ENCODE data around the gene RILPL1. TPM values are rescaled to one million over a fixed set of nuclear protein-coding genes. Genes with fewer than 3 reads are reported as not detected.
A peak's percentile ranks its signal among the peaks of the same experiment; 100 is the strongest.
"Not testable (repeated sequence)": the region's sequence is repeated elsewhere in the genome, so short reads cannot be mapped to it uniquely, and the experiment has no call there.

The RILPL1 gene
- total RNA-seq = 1 to 10 TPM; 3.2 to 7.5 (median 5.3) TPM
- long read RNA-seq = 0 reads

GRCh38 chr12:123533672-123534643, at the start of gene RILPL1:
Gene RILPL1, minus strand, starts transcription at chr12:123533719. Its CDS starts 237 bp downstream, at chr12:123533482.
- Histone ChIP-seq H3K9me3 (no peaks in the 10 kb centered on the region), H3K36me3 (no peaks in the 10 kb centered on the region), H3K27me3 (no peaks in the 10 kb centered on the region), H3K27ac (peak within 1 kb of the TSS; percentile 46 to 54 (median 53)), H3K4me3 (peak within 1 kb of the TSS; percentile 60 to 86 (median 60)), H3K4me1 (peaks cover 0 to 14% (median 6%) of the 10 kb centered on the region in 4 donors)
- TF ChIP-seq CTCF (IDR thresholded peaks at IDR 0.05) (peak in 3 of 4 donors; percentile 24 to 50 (median 25)), POLR2A (IDR thresholded peaks at IDR 0.05) (no peak)
- DNase-seq (peak; percentile 60 to 64 (median 61)), ATAC-seq (peak; percentile 63 to 73 (median 66))
- intact Hi-C loops (cut with DNase I) = no loop called here
- WGBS (ENCODE audit: insufficient coverage, low coverage, low lambda C conversion rate, missing lambda C conversion rate) = no CpG with 5 or more reads among the region's 114 CpGs

GRCh38 chr12:123580772-123581171, 47.3 kb upstream of the RILPL1 start:
- peaks cover 0 to 19% (median 6%) of the 10 kb centered on the region in 4 donors for H3K4me1 ChIP-seq
- H3K36me3 ChIP-seq = no peaks in the 10 kb centered on the region
- no peak overlapping the region for H3K4me3 ChIP-seq
- ATAC-seq (no peak), DNase-seq (no peak)
- WGBS (ENCODE audit: insufficient coverage, low coverage, low lambda C conversion rate, missing lambda C conversion rate) = 75% methylated on average over 1 of the region's 4 CpGs
- H3K27ac ChIP-seq = no peak overlapping the region
- no peaks in the 10 kb centered on the region for H3K9me3 ChIP-seq
- intact Hi-C loops (cut with DNase I) = no loop called here
- TF ChIP-seq POLR2A (IDR thresholded peaks at IDR 0.05) (no peak), CTCF (IDR thresholded peaks at IDR 0.05) (no peak)
- H3K27me3 ChIP-seq = no peaks in the 10 kb centered on the region

- intact Hi-C loops (cut with DNase I); H3K4me3 ChIP-seq; H3K27me3 ChIP-seq; H3K9me3 ChIP-seq; ATAC-seq; DNase-seq; H3K36me3 ChIP-seq; H3K27ac ChIP-seq: not testable (repeated sequence)
- H3K4me1 ChIP-seq = peaks cover 0 to 12% (median 5%) of the 10 kb centered on the region in 4 donors
- 86% methylated on average over 4 of the region's 4 CpGs for WGBS (ENCODE audit: insufficient coverage, low coverage, low lambda C conversion rate, missing lambda C conversion rate)
These were observed 45.3 kb upstream of the RILPL1 start for GRCh38 chr12:123578829-123579228.

GRCh38 chr12:123578243-123578642, 44.7 kb upstream of the RILPL1 start:
- TF ChIP-seq POLR2A (IDR thresholded peaks at IDR 0.05) (no peak), CTCF (IDR thresholded peaks at IDR 0.05) (no peak)
- ATAC-seq = no peak
- intact Hi-C loops (cut with DNase I) = no loop called here

GRCh38 chr12:123576611-123577010, 43.1 kb upstream of the RILPL1 start:
- DNase-seq (no peak), ATAC-seq (no peak)
- WGBS (ENCODE audit: insufficient coverage, low coverage, low lambda C conversion rate, missing lambda C conversion rate) = 100% methylated on average over 1 of the region's 1 CpG

More at GRCh38 chr12:123578243-123578642, 44.7 kb upstream of the RILPL1 start:
- no peak overlapping the region for H3K4me3 ChIP-seq
- DNase-seq = no peak
- no peak overlapping the region for H3K27ac ChIP-seq
- no peaks in the 10 kb centered on the region for H3K9me3 ChIP-seq
- peaks cover 0 to 12% (median 5%) of the 10 kb centered on the region in 4 donors for H3K4me1 ChIP-seq
- WGBS (ENCODE audit: insufficient coverage, low coverage, low lambda C conversion rate, missing lambda C conversion rate) = 98% methylated on average over 3 of the region's 3 CpGs
- H3K27me3 ChIP-seq = no peaks in the 10 kb centered on the region
- no peaks in the 10 kb centered on the region for H3K36me3 ChIP-seq

More at GRCh38 chr12:123576611-123577010, 43.1 kb upstream of the RILPL1 start:
- no peaks in the 10 kb centered on the region for H3K4me1 ChIP-seq
- no peak overlapping the region for H3K4me3 ChIP-seq
- no peaks in the 10 kb centered on the region for H3K36me3 ChIP-seq
- TF ChIP-seq POLR2A (IDR thresholded peaks at IDR 0.05) = no peak
- no peak for TF ChIP-seq CTCF (IDR thresholded peaks at IDR 0.05)
- intact Hi-C loops (cut with DNase I) = no loop called here
- no peaks in the 10 kb centered on the region for H3K9me3 ChIP-seq
- H3K27ac ChIP-seq = no peak overlapping the region
- no peaks in the 10 kb centered on the region for H3K27me3 ChIP-seq

Measured in right lobe of liver (tissue), 6 donors.